Vagina (tissue), 2 donors: ENCODE results near the gene MYF5. TPM values are rescaled to one million over a fixed set of nuclear protein-coding genes. Genes with fewer than 3 reads are reported as not detected.

Experiments used
- DNase-seq, 2 donors: peaks; one replicate each; pipeline ENCODE4 v3.0.0-alpha.2; 2017; ENCODE audit errors: extremely low spot score in 2 of 2
- H3K27ac ChIP-seq: fragments of 200-600 bp; sonication (generic); one replicate; pipeline ENCODE4 v1.5.1; 2019
- H3K27me3 ChIP-seq: fragments of 200-600 bp; sonication (generic); one replicate; pipeline ENCODE4 v1.5.1; 2019
- H3K36me3 ChIP-seq, 2 donors: fragments of 200-600 bp; sonication (generic); one replicate each; pipeline ENCODE4 v1.5.1; 2017 to 2019
- H3K4me1 ChIP-seq: fragments of 200-600 bp; sonication (generic); one replicate; pipeline ENCODE4 v1.5.1; 2019
- H3K4me3 ChIP-seq, 2 donors: fragments of 200-600 bp; sonication (generic); 1 replicate in 1 of 2; 2 replicates in 1 of 2; pipeline ENCODE4 v1.5.1; 2016 to 2019
- H3K9me3 ChIP-seq: fragments of 200-600 bp; sonication (generic); one replicate; pipeline ENCODE4 v1.5.1; 2019
- POLR2A ChIP-seq, 2 donors: fragments of 450-650 bp; IDR thresholded peaks; one replicate each; pipeline ENCODE4 v1.6.1; 2017; ENCODE audit warnings: antibody characterized with exemption in 2 of 2, mild to moderate bottlenecking in 2 of 2, moderate library complexity in 2 of 2
- POLR2AphosphoS5 ChIP-seq, 2 donors: sonication (generic); formaldehyde crosslinking; IDR thresholded peaks; one replicate each; pipeline ENCODE4 v1.9.0; 2017; ENCODE audit warnings: antibody characterized with exemption in 2 of 2, mild to moderate bottlenecking in 2 of 2, low read depth in 1 of 2; ENCODE audit not compliant: insufficient read depth in 1 of 2
- intact Hi-C: fragments of 100-400 bp; cut with DNase I; formaldehyde crosslinking; loops from one replicate; pipeline ENCODE4 v1.15.1; 2023
- total RNA-seq: library from RNA; depleted of rRNA; stranded (reverse); fragments of >200 nt; gene quantifications from one replicate; pipeline ENCODE4 v1.2.3, GENCODE V29; 2016
- TF ChIP-seq, protein P1 (sequence below), 3 experiments: fragments of 450-650 bp in 2 of 3; fragments of 200-600 bp in 1 of 3; sonication (generic) in 1 of 3; IDR thresholded peaks; one replicate each; pipeline ENCODE4 v1.5.1; 2017 to 2019; ENCODE audit warnings: antibody characterized with exemption in 3 of 3, mild to moderate bottlenecking in 2 of 3, moderate library complexity in 2 of 3

Gene MYF5
- total RNA-seq, 1 donor from 2014 or later, result not detected

DNA sequence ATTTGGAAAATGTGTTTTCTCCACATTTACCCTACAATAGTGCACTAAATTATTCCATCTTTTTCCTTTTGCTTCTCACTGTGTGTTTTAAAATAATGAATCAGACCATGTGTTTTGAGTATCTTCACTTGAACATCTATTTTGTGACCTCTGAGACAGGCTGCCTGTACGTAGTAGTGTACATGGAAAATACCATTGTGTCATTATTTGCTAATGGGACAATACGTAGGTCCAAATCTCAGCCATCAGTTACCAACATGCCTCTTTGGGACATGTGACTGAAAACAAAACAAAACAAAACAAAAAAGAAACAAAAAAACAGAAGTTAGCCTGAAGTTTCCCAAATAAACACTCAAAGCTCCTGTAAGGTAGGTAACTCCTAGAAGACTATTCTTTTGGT, 16.4 kb upstream of the MYF5 start:
- Histone ChIP-seq H3K9me3 (no peaks in the 10 kb centered on the region), H3K27me3 (no peaks in the 10 kb centered on the region), H3K4me3 (no peak overlapping the region), H3K27ac (no peak overlapping the region), H3K36me3 (no peaks in the 10 kb centered on the region), H3K4me1 (no peaks in the 10 kb centered on the region)
- intact Hi-C loops, result no loop called here
- TF ChIP-seq POLR2A (IDR thresholded peaks at IDR 0.05), result no peak
- TF ChIP-seq, protein P1, sequence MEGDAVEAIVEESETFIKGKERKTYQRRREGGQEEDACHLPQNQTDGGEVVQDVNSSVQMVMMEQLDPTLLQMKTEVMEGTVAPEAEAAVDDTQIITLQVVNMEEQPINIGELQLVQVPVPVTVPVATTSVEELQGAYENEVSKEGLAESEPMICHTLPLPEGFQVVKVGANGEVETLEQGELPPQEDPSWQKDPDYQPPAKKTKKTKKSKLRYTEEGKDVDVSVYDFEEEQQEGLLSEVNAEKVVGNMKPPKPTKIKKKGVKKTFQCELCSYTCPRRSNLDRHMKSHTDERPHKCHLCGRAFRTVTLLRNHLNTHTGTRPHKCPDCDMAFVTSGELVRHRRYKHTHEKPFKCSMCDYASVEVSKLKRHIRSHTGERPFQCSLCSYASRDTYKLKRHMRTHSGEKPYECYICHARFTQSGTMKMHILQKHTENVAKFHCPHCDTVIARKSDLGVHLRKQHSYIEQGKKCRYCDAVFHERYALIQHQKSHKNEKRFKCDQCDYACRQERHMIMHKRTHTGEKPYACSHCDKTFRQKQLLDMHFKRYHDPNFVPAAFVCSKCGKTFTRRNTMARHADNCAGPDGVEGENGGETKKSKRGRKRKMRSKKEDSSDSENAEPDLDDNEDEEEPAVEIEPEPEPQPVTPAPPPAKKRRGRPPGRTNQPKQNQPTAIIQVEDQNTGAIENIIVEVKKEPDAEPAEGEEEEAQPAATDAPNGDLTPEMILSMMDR (IDR thresholded peaks at IDR 0.05), result no peak
- TF ChIP-seq POLR2AphosphoS5 (IDR thresholded peaks at IDR 0.05; ENCODE audit: insufficient read depth in 1 of 2, low read depth in 1 of 2), result no peak
- no peak for DNase-seq

DNA sequence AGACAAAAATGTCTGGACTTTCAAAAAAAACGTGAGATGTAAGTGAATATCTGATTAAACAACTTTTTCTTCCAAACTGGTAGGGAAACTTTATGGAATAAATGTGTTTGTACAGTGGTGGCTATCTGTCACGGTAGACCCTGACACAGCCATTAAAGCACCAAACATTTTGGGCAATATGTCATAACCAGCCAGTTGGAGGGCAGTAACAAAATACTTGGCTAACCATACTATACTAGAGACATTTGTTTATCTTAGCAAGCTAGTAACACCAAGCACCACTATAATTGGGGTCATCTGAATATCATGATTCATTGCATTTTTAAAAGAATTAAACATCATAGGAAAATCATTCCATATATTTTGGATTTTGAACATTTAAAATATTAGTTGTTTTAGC, 15.3 kb upstream of the MYF5 start:
- no peak for DNase-seq
- Histone ChIP-seq H3K36me3 (no peaks in the 10 kb centered on the region), H3K27ac (no peak overlapping the region), H3K9me3 (no peaks in the 10 kb centered on the region), H3K27me3 (no peaks in the 10 kb centered on the region), H3K4me3 (no peak overlapping the region), H3K4me1 (no peaks in the 10 kb centered on the region)
- TF ChIP-seq POLR2AphosphoS5 (IDR thresholded peaks at IDR 0.05; ENCODE audit: insufficient read depth in 1 of 2, low read depth in 1 of 2) (no peak), POLR2A (IDR thresholded peaks at IDR 0.05) (no peak)
- TF ChIP-seq, protein P1 (IDR thresholded peaks at IDR 0.05), result no peak
- intact Hi-C loops, result no loop called here

DNA sequence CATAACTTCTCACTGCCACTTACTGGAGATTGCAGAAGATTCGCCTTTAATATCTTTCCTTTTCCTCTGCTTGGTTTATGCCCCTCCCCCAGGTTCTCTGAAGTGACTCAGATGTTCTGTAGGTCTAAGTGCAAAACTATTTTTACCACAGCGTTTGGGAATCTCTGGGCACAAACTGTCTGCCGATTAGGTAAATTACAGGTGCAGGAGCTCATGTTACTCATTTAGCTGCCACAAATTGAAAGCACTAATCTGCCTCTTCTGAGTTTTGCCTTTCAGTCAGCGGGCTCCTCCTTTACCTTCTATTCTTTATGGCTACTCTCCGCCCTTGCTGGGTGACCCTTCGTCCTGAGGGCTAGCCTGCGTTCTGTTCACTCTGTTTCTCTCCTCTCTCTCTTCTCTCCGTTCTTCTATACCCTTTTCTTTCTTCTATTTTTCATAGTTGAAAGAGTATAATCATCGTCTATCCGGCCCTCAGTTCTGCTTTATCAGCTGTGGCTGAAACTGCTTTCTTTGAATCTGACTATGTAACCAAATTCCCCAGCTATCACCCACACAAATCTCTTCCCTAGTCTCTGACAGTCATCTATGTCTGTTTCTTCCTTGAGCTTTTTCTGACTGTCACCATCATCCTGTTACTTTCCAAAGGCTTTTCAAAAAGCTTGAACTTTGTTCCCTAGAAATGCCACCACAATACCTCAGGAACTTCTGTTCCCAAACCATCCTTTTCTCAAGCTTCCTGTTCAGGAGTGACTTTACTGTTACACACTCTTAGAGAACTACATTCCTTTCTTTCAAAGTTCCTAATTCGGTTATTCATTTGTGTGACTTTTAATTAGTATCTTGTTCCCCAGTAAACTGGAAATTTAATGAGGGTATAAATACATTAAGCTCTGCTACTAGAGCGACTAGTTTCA, 13.6 kb upstream of the MYF5 start:
- peaks cover under 1% of the 10 kb centered on the region for H3K4me1 ChIP-seq
- intact Hi-C loops, result no loop called here
- no peak overlapping the region for H3K4me3 ChIP-seq
- H3K9me3 ChIP-seq, result no peaks in the 10 kb centered on the region
- H3K36me3 ChIP-seq, result no peaks in the 10 kb centered on the region
- H3K27me3 ChIP-seq, result no peaks in the 10 kb centered on the region
- TF ChIP-seq POLR2AphosphoS5 (IDR thresholded peaks at IDR 0.05; ENCODE audit: insufficient read depth in 1 of 2, low read depth in 1 of 2) (no peak), POLR2A (IDR thresholded peaks at IDR 0.05) (no peak)
- TF ChIP-seq, protein P1 (IDR thresholded peaks at IDR 0.05), result no peak
- no peak overlapping the region for H3K27ac ChIP-seq
- DNase-seq, result no peak

DNA sequence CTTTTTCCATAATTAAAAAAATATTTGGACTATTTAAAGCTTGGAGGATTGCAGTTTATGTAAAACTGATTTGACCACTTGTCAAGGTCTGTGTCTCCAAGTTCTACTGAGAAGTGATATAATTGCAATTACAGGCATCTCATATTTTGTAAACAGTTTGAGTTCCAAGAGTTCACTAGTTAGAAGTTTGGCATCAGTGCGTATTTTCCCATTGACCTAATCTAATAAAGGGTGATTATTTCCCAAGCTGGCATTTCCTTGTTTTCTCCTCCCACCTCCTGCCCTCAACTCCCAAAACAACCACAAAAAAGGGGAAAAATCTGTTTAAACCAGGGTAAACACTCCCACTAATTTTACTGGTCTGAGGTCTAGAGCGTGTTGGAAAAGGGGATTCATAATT, 12.3 kb upstream of the MYF5 start:
- no peaks in the 10 kb centered on the region for H3K27me3 ChIP-seq
- H3K27ac ChIP-seq, result no peak overlapping the region
- DNase-seq, result no peak
- intact Hi-C loops, result no loop called here
- H3K36me3 ChIP-seq, result no peaks in the 10 kb centered on the region
- no peak for TF ChIP-seq POLR2A (IDR thresholded peaks at IDR 0.05)
- TF ChIP-seq POLR2AphosphoS5 (IDR thresholded peaks at IDR 0.05; ENCODE audit: insufficient read depth in 1 of 2, low read depth in 1 of 2), result no peak
- TF ChIP-seq, protein P1 (IDR thresholded peaks at IDR 0.05), result no peak
- H3K4me3 ChIP-seq, result no peak overlapping the region
- H3K9me3 ChIP-seq, result no peaks in the 10 kb centered on the region
- H3K4me1 ChIP-seq, result peaks cover 6% of the 10 kb centered on the region
